Endothelial cell of hepatic sinusoid (primary cell): ENCODE measurements around the gene ZNF609.

Experiments used
- in situ Hi-C: cut with HindIII; loops from 2 replicates; pipeline ENCODE4 v1.10.0; 2017; ENCODE audit warnings: low sequenced_read_pairs

The ZNF609 gene

DNA sequence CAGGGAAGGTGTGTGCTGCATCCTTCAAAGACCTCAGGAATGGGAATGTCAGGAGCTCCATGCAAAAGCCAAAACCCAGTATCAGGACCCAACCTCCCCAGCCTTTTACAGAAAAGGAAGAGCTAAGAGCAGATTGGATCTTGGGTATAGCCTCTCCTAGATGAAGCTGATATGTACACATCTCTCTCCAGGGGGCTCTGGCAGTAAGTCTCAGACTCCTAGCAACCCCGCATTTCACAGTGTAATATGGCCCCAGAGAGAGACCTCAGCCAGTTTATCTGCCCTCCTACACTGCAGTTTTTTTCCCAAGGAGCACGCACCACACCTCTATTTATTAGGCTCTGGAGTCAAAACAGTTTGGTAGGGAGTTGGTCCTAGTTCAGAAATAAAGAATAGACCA, 226.8 kb downstream of the ZNF609 start:
- in situ Hi-C loops = no loop called here

DNA sequence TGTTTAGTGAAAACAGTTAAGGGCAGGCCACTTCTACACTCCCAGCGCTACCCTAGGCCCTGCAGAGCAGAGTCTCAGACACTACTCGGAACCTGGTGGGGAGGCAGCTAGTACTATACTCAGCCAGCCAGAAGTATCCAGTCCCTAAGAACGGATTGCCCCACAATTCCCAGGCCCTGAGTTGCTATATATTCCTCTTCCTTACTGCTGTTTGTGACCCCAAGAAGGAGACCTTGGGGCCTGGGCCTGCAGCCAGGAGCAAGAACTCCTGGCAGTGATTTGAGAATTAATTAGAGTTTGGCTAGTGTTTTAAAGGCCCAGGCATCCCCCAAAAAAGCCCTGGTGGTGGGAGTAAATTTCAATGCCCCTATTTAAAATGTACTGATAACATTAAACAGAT, 227.3 kb downstream of the ZNF609 start:
- in situ Hi-C loops = no loop called here

- in situ Hi-C loops = no loop called here
Measured at GRCh38 chr15:64688770-64689169, 228.4 kb downstream of the ZNF609 start.

GRCh38 chr15:64690008-64690407, 229.6 kb downstream of the ZNF609 start:
- in situ Hi-C loops = no loop called here

- in situ Hi-C loops = no loop called here
Measured at GRCh38 chr15:64690578-64691296, 230.4 kb downstream of the ZNF609 start.

- in situ Hi-C loops = no loop called here
Measured at GRCh38 chr15:64691896-64692565, 231.7 kb downstream of the ZNF609 start.

- in situ Hi-C loops = no loop called here
Measured at GRCh38 chr15:64693134-64693533, 232.8 kb downstream of the ZNF609 start.

- in situ Hi-C loops = loop anchor here (5.0 kb wide), 1 partner anchor 47 kb away; no protein-coding TSS in a partner anchor
Measured at GRCh38 chr15:64694816-64695215, 234.4 kb downstream of the ZNF609 start.

GRCh38 chr15:64695561-64695992, 235.2 kb downstream of the ZNF609 start:
- in situ Hi-C loops = loop anchor here (5.0 kb wide), 1 partner anchor 47 kb away; no protein-coding TSS in a partner anchor

GRCh38 chr15:64696481-64696880, 236.1 kb downstream of the ZNF609 start:
- in situ Hi-C loops = loop anchor here (5.0 kb wide), 1 partner anchor 46 kb away; no protein-coding TSS in a partner anchor

DNA sequence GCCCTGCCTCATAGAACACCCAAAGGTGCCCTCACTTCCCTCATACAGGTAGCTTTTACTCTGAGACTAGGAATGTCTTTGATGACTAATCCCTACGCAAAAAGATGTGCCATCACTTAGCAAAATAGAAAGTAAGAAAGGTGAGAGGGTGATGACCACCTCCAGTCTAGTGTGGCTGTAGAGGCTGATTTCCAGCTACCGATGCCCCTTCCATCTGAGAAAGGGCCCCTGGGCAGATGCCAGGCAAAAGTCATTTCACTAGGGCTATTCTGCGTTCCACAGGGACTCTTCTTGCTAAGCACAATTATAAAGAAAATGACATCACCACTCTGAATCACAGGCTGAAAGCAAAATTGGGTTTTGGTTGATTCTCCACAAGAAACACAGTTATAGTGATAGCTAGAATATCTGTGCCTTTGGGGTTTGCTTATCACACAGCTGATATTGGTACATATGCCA, 237.6 kb downstream of the ZNF609 start:
- in situ Hi-C loops = loop anchor here (5.0 kb wide), 1 partner anchor 44 kb away; no protein-coding TSS in a partner anchor

DNA sequence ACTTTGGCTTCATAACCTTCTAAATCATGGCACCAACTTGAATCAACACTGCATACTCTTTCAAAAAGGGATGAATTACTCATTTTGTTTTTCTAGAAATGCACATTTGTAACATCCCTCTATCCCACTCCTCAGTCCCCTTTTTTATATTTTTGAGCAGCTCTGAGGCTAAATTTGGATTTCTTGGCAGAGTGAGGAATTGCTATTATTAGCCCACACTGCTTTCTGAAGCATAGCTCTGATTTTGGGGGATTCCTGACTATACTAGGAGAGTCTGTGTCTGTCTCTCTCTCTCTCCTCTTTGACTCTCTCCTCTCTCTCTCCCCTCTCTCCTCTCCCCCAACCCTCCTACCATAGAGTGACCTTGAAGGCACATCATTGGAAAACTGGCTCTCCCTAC, 238.4 kb downstream of the ZNF609 start:
- in situ Hi-C loops = loop anchor here (5.0 kb wide), 1 partner anchor 43 kb away; no protein-coding TSS in a partner anchor

DNA sequence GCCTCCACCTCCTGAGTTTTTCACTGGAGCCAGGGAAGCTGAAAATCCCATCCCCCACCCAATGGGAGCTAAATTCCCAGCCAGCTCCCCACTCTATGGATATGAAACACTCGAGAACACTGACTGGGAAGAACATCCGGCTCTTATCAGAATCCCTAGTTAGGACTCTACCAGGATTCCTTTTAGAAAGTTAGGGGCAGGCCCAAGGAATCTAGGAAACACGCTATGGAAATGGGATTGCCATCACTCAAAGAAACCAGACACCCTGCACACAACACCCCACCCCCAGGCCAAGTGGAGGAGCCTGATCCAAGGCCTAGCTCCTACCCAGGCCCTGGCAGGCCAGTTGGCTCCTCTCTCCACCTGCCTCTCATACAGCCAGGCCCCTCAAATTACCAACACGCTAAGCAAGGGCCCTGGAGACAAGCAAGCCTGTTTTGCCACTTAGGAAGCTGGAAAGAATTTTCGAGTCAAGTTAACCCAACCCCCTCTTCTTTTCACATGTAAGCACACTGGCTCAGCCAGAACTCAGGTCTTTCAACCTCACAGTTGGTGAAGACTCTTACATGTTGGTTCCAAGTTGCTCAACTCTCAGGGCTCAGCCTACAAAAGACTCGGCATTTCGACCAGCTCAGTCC, 239.5 kb downstream of the ZNF609 start:
- in situ Hi-C loops = loop anchor here (5.0 kb wide), 1 partner anchor 42 kb away; no protein-coding TSS in a partner anchor

DNA sequence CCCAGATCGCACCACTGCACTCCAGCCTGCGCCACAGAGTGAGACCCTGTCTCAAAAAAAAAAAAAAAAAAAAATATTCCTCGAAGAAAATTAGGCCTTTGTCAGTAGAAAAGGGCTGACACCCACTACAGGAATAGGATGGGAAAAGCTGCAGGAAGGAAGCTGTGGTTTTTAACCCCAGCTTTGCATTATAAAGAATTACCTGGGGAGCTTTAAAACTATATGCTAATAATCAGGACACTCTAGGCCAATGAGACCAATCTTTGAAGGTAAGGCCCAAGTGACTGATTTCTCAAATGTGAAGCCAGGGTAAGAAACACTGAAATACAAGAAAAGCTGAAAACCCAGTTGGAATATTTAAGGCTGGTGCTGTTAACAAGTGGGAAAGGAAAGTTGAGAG, 240.7 kb downstream of the ZNF609 start:
- in situ Hi-C loops = no loop called here

DNA sequence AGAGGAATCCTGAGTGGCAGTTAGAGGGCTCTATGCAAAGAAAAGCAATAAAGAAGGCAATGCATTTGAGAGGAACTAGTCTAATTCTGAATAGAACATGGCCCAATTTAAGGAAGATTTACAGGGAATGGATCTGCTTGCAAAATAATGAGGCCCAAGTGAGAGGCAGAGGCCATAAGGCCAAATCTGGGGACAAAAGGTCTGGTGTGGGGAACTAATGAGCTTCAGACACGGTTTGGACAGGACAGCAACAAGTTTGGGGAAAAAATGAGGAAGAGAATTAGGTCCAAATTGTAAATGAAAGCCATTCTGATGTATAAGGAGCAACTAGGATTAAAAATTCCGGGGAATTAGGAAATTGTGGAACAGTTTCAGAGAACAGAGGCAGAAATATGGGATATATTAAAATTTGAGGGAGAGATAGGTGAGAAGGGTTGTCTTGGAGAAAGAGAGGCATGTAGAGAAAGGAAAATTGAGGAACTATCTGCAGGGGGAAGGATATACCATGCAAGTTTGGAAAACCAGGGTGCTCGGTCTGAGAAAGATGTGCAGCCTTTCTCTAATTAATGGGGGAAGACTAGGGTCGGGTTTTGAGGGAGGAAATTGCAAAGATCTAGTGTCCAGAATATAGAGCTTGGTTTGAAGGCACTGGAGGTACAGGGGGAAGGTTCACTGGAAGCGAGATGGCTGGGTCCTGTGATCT, 241.3 kb downstream of the ZNF609 start:
- in situ Hi-C loops = no loop called here

- in situ Hi-C loops = no loop called here
Measured at GRCh38 chr15:64702816-64703631, 242.6 kb downstream of the ZNF609 start.

GRCh38 chr15:64703632-64703959, 243.2 kb downstream of the ZNF609 start:
- in situ Hi-C loops = no loop called here

DNA sequence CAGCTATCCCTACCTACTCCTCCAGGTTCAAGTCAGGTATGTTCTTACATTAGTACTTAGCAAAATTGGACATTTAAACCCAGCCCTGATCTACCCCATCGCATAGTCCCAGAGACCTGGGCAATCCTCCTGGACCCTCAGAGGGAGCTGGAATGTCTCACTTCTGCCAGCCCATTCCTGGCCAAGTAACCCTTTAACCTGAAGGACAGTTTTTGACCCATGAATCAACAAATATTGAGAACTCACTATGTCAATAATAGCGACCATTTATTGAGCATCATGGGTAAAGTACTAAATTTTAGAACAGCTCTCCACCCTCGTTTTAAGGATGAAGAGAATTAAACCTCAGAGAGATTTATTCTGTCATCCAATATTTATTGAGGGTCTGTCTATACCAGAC, 244.6 kb downstream of the ZNF609 start:
- in situ Hi-C loops = no loop called here

GRCh38 chr15:64706011-64706911, 245.9 kb downstream of the ZNF609 start:
- in situ Hi-C loops = no loop called here
